B cell (primary cell): Measurements from ENCODE around the gene IL1RAP. TPM values are rescaled to one million over a fixed set of nuclear protein-coding genes. Genes with fewer than 3 reads are reported as not detected.

ENCODE experiments used
- ATAC-seq: fragments of 200-7000 bp; cut with Tn5 transposase; one replicate; pipeline ENCODE4 v1.10.0; 2021; ENCODE audit warnings: low read depth, mild to moderate bottlenecking, moderate number of reproducible peaks, moderate library complexity
- CTCF ChIA-PET: fragments of 350-600 bp; sonication (Branson Sonifier 250); formaldehyde crosslinking; loops from one replicate; lab custom pipeline; 2021; ENCODE audit warnings: antibody characterized with exemption, inconsistent platforms; lab: Charles Lee
- POLR2A ChIA-PET: fragments of 350-600 bp; sonication (Branson Sonifier 250); formaldehyde crosslinking; loops from one replicate; lab custom pipeline; 2021; ENCODE audit warnings: antibody characterized with exemption; lab: Charles Lee
- DNase-seq: peaks from one replicate; pipeline ENCODE4 v3.0.0; 2013
- H2AFZ ChIP-seq: 2 replicates; pipeline ENCODE4 v1.6.1; 2012; ENCODE audit warnings: mild to moderate bottlenecking, low read depth, low read length; ENCODE audit not compliant: insufficient read depth, poor library complexity, severe bottlenecking
- H3K27ac ChIP-seq, 2 donors: 1 replicate in 1 of 2; 2 replicates in 1 of 2; pipeline ENCODE4 v1.5.1; 2012 to 2013; ENCODE audit warnings: low read length in 2 of 2, mild to moderate bottlenecking in 2 of 2, moderate library complexity in 1 of 2
- H3K27me3 ChIP-seq, 4 experiments: fragments of 200-600 bp in 1 of 4; sonication (generic) in 1 of 4; replicated peaks in 1 of 4; 1 replicate in 2 of 4; 2 replicates in 2 of 4; pipeline versions ENCODE4 v1.6.1 to v1.7.0; 2013 to 2016; ENCODE audit warnings: low read length in 3 of 4, mild to moderate bottlenecking in 2 of 4, mixed read lengths in 1 of 4, moderate library complexity in 1 of 4; ENCODE audit not compliant: insufficient read depth in 4 of 4, control insufficient read depth in 3 of 4; ENCODE audit errors: control extremely low read depth in 1 of 4
- H3K36me3 ChIP-seq, 2 experiments: replicated peaks in 1 of 2; 1 replicate in 1 of 2; 2 replicates in 1 of 2; pipeline versions ENCODE4 v1.6.1 to v1.7.1; 2013; ENCODE audit warnings: low read length in 1 of 2; ENCODE audit not compliant: insufficient read depth in 2 of 2, control insufficient read depth in 1 of 2; ENCODE audit errors: control extremely low read depth in 1 of 2, extremely low read depth in 1 of 2
- H3K4me1 ChIP-seq, 2 donors: fragments of 200-600 bp in 1 of 2; sonication (generic) in 1 of 2; 1 replicate in 1 of 2; 2 replicates in 1 of 2; pipeline versions ENCODE4 v1.5.1 to v1.6.1; 2013 to 2017; ENCODE audit warnings: low read length in 2 of 2; ENCODE audit not compliant: control insufficient read depth in 2 of 2, insufficient read depth in 2 of 2
- H3K4me2 ChIP-seq: replicated peaks from 2 replicates; pipeline ENCODE3; 2012; ENCODE audit warnings: mild to moderate bottlenecking, low read depth, low read length; ENCODE audit not compliant: poor library complexity, severe bottlenecking
- H3K4me3 ChIP-seq, 5 experiments: fragments of 200-600 bp in 1 of 5; sonication (generic) in 1 of 5; 1 replicate in 3 of 5; 2 replicates in 2 of 5; pipeline versions ENCODE4 v1.5.1 to v1.7.0; 2011 to 2016; ENCODE audit warnings: low read length in 4 of 5, mild to moderate bottlenecking in 4 of 5, low read depth in 2 of 5, control low read depth in 1 of 5, moderate library complexity in 1 of 5; ENCODE audit not compliant: insufficient read depth in 1 of 5; ENCODE audit errors: control extremely low read depth in 1 of 5, extremely low read depth in 1 of 5
- H3K79me2 ChIP-seq: fragments of 200-600 bp; sonication (generic); one replicate; pipeline ENCODE4 v1.6.0; 2016; ENCODE audit warnings: low read length; ENCODE audit not compliant: control insufficient read depth, insufficient read depth
- H3K9ac ChIP-seq: fragments of 200-600 bp; sonication (generic); 2 replicates; pipeline ENCODE4 v1.6.1; 2017; ENCODE audit warnings: mild to moderate bottlenecking, low read length, moderate library complexity
- H3K9me3 ChIP-seq, 3 donors: one replicate each; pipeline versions ENCODE4 v1.6.1 to v1.7.1; 2013; ENCODE audit warnings: low read length in 2 of 3; ENCODE audit not compliant: control insufficient read depth in 2 of 3, insufficient read depth in 1 of 3; ENCODE audit errors: control extremely low read depth in 1 of 3
- H4K20me1 ChIP-seq: 2 replicates; pipeline ENCODE4 v1.6.0; 2012; ENCODE audit warnings: mild to moderate bottlenecking, low read length; ENCODE audit not compliant: insufficient read depth, control insufficient read depth, poor library complexity, severe bottlenecking
- H3K27ac Mint-ChIP-seq: one replicate; pipeline ENCODE4 v1.8.0; 2021; ENCODE audit warnings: mixed read lengths
- H3K27me3 Mint-ChIP-seq: one replicate; pipeline ENCODE4 v1.8.0; 2021; ENCODE audit warnings: mixed read lengths
- H3K4me1 Mint-ChIP-seq: one replicate; pipeline ENCODE4 v1.8.0; 2021; ENCODE audit warnings: mixed read lengths
- H3K4me3 Mint-ChIP-seq: one replicate; pipeline ENCODE4 v1.8.0; 2021; ENCODE audit warnings: mixed read lengths
- H3K9me3 Mint-ChIP-seq: one replicate; pipeline ENCODE4 v1.8.0; 2022; ENCODE audit warnings: mixed read lengths; ENCODE audit not compliant: insufficient read depth
- EZH2 ChIP-seq: IDR thresholded peaks from 2 replicates; pipeline ENCODE4 v1.6.1; 2012; ENCODE audit warnings: borderline replicate concordance, low read depth, mild to moderate bottlenecking, moderate library complexity, low read length; ENCODE audit not compliant: insufficient read depth, poor library complexity, severe bottlenecking
- WGBS: methylation state at CpG from one replicate; pipeline ENCODE4 v1.1.5; 2013; ENCODE audit warnings: missing lambda C conversion rate; ENCODE audit not compliant: insufficient coverage; 5-methylcytosine and 5-hydroxymethylcytosine counted together
- intact Hi-C: fragments of 100-400 bp; cut with micrococcal nuclease; formaldehyde crosslinking; loops from one replicate; pipeline ENCODE4 v1.10.0; 2022
- polyA plus RNA-seq: library from polyadenylated mRNA; depleted of rRNA; stranded (reverse); fragments of >200 nt; gene quantifications from 2 replicates; pipeline ENCODE4 v1.2.3, GENCODE V29; 2012
- total RNA-seq, 2 donors: library from RNA; stranded (reverse); fragments of 120-200 nt in 1 of 2; gene quantifications; 1 replicate in 1 of 2; 2 replicates in 1 of 2; pipeline versions ENCODE4 v1.2.3 to v1.2.4, GENCODE V29; 2013 to 2022
- TF ChIP-seq, protein P1 (sequence below): fragments of 200-600 bp; IDR thresholded peaks from one replicate; pipeline ENCODE4 v1.8.0; 2022; ENCODE audit warnings: antibody characterized with exemption, mild to moderate bottlenecking

The IL1RAP gene
- total and polyA plus RNA-seq, 2 donors (not counting 1 experiment from before 2014, with no cell fraction given) = 2.3 to 11.5 TPM

DNA sequence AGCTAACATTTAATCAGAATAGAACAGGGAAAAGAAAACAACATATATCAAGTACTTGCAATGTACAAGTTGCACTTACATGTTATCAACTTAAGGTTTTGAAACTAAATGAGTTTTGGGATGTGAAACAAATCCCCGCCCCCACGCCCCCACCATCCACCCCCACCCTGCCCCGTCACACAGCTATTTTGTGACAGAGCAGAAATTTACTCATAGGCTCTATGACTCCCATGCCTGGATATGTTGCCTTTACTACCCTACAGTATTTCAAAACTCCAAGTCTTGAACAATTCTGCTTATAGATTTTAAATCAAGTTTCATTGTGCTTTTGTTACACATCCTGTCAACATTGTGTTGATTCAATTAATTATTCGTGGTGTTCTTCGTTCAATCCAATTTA lies 18.1 kb upstream of the IL1RAP start:
- H3K9me3 ChIP-seq = no peaks in the 10 kb centered on the region
- no peak overlapping the region for H3K27ac ChIP-seq
- peaks cover 29% of the 10 kb centered on the region for H3K27me3 Mint-ChIP-seq
- no peak overlapping the region for H3K4me3 ChIP-seq
- H2AFZ ChIP-seq = no peak overlapping the region
- TF ChIP-seq, protein P1, sequence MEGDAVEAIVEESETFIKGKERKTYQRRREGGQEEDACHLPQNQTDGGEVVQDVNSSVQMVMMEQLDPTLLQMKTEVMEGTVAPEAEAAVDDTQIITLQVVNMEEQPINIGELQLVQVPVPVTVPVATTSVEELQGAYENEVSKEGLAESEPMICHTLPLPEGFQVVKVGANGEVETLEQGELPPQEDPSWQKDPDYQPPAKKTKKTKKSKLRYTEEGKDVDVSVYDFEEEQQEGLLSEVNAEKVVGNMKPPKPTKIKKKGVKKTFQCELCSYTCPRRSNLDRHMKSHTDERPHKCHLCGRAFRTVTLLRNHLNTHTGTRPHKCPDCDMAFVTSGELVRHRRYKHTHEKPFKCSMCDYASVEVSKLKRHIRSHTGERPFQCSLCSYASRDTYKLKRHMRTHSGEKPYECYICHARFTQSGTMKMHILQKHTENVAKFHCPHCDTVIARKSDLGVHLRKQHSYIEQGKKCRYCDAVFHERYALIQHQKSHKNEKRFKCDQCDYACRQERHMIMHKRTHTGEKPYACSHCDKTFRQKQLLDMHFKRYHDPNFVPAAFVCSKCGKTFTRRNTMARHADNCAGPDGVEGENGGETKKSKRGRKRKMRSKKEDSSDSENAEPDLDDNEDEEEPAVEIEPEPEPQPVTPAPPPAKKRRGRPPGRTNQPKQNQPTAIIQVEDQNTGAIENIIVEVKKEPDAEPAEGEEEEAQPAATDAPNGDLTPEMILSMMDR = no peak
- no peak for TF ChIP-seq EZH2
- no peak for DNase-seq
- no peaks in the 10 kb centered on the region for H3K79me2 ChIP-seq
- no peak overlapping the region for H3K9ac ChIP-seq
- CTCF ChIA-PET = no interaction called here
- H3K4me3 Mint-ChIP-seq = no peak overlapping the region
- POLR2A ChIA-PET = no interaction called here
- no peaks in the 10 kb centered on the region for H3K9me3 Mint-ChIP-seq
- intact Hi-C loops = no loop called here
- no peaks in the 10 kb centered on the region for H4K20me1 ChIP-seq
- H3K4me1 Mint-ChIP-seq = peaks cover 4% of the 10 kb centered on the region
- H3K4me2 ChIP-seq = no peak overlapping the region
- H3K27ac Mint-ChIP-seq = no peak overlapping the region
- H3K27me3 ChIP-seq = peaks cover 0 to 10% (median 1%) of the 10 kb centered on the region in 4 experiments
- H3K4me1 ChIP-seq = no peaks in the 10 kb centered on the region
- WGBS = no CpG with 5 or more reads among the region's 5 CpGs
- H3K36me3 ChIP-seq = no peaks in the 10 kb centered on the region
- ATAC-seq = no peak

DNA sequence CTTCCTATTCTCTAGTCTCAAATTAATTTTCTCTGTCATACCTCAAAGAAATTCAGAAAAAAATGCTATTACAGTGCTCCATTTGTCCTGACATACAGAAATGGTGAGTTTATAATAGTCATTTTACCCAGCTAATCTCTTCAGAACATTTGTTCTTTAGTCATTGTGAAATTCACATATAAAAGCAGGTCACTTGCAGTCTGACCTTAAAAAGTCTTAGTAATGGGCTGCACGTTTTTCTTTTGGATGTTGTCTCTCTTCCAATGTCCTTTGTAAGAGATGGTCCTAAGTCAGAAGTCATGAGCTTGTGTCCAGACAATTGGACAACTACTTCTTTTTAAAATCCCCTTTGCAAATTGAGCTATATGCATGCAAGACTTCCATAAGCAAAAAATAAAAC lies 17.0 kb upstream of the IL1RAP start:
- Mint-ChIP-seq H3K27ac (no peak overlapping the region), H3K4me3 (no peak overlapping the region), H3K9me3 (no peaks in the 10 kb centered on the region), H3K27me3 (peaks cover 26% of the 10 kb centered on the region), H3K4me1 (peaks cover 4% of the 10 kb centered on the region)
- Histone ChIP-seq H3K4me2 (no peak overlapping the region), H3K9ac (no peak overlapping the region), H3K27me3 (peaks cover 0 to 6% (median 1%) of the 10 kb centered on the region in 4 experiments), H3K27ac (no peak overlapping the region), H3K4me3 (no peak overlapping the region), H4K20me1 (no peaks in the 10 kb centered on the region), H3K36me3 (no peaks in the 10 kb centered on the region), H3K4me1 (no peaks in the 10 kb centered on the region), H3K9me3 (no peaks in the 10 kb centered on the region), H3K79me2 (no peaks in the 10 kb centered on the region), H2AFZ (no peak overlapping the region)
- no CpG with 5 or more reads among the region's 1 CpG for WGBS
- intact Hi-C loops = no loop called here
- ATAC-seq (no peak), DNase-seq (no peak)
- TF ChIP-seq, protein P1 = no peak
- no peak for TF ChIP-seq EZH2
- POLR2A ChIA-PET = no interaction called here
- CTCF ChIA-PET = interaction anchor here (0.8 kb wide), 1 partner anchor 11 kb away, joined by 3 read pairs; no protein-coding TSS in a partner anchor
